H1 (cell line): ENCODE results near the gene MAP4K4. TPM values are rescaled to one million over a fixed set of nuclear protein-coding genes. Genes with fewer than 3 reads are reported as not detected.

Source experiments
- CTCF ChIA-PET: fragments of 300-600 bp; sonication (Branson Sonifier 250); formaldehyde crosslinking; loops from one replicate; lab custom pipeline; 2021; ENCODE audit not compliant: partially characterized antibody; lab: Charles Lee
- POLR2A ChIA-PET: fragments of 300-600 bp; sonication (Branson Sonifier 250); formaldehyde crosslinking; loops from one replicate; lab custom pipeline; 2021; ENCODE audit warnings: inconsistent platforms; ENCODE audit not compliant: partially characterized antibody; lab: Charles Lee
- DNase-seq, 2 experiments: peaks; one replicate each; pipeline versions ENCODE4 v3.0.0 to v3.0.0-alpha.2; 2010 to 2022; ENCODE audit warnings: low spot score in 2 of 2, low read depth in 1 of 2, mixed read lengths in 1 of 2
- FAIRE-seq: peaks from 2 replicates; lab custom pipeline; 2011; peaks lifted over from hg19 to GRCh38; lab: Jason Lieb, UNC
- H2AFZ ChIP-seq: 2 replicates; pipeline ENCODE4 v1.8.1; 2012; ENCODE audit warnings: low read length, inconsistent platforms
- H2AK5ac ChIP-seq: 2 replicates; pipeline ENCODE4 v1.6.1; 2013; ENCODE audit warnings: low read depth, low read length
- H2BK120ac ChIP-seq: replicated peaks from 2 replicates; pipeline ENCODE3; 2013; ENCODE audit warnings: low read depth, low read length, inconsistent platforms
- H2BK12ac ChIP-seq: 2 replicates; pipeline ENCODE4 v1.6.1; 2013; ENCODE audit warnings: low read depth, low read length
- H2BK15ac ChIP-seq: 2 replicates; pipeline ENCODE4 v1.6.1; 2013; ENCODE audit warnings: low read length
- H2BK20ac ChIP-seq: 2 replicates; pipeline ENCODE4 v1.6.1; 2013; ENCODE audit warnings: low read length
- H2BK5ac ChIP-seq: 2 replicates; pipeline ENCODE4 v1.6.1; 2013; ENCODE audit warnings: low read depth, low read length
- H3K14ac ChIP-seq: 2 replicates; pipeline ENCODE4 v1.6.1; 2013; ENCODE audit warnings: inconsistent platforms; ENCODE audit not compliant: insufficient read length
- H3K18ac ChIP-seq: 2 replicates; pipeline ENCODE4 v1.6.1; 2013; ENCODE audit warnings: low read length; ENCODE audit errors: extremely low read depth
- H3K23ac ChIP-seq: 2 replicates; pipeline ENCODE4 v1.6.1; 2013; ENCODE audit warnings: inconsistent platforms; ENCODE audit not compliant: insufficient read length
- H3K23me2 ChIP-seq: 2 replicates; pipeline ENCODE4 v1.6.1; 2013; ENCODE audit warnings: low read depth, low read length
- H3K27ac ChIP-seq: 2 replicates; pipeline ENCODE4 v1.6.1; 2011; ENCODE audit warnings: low read depth, low read length, inconsistent platforms
- H3K27me3 ChIP-seq, 4 experiments: replicated peaks in 1 of 4; 1 replicate in 1 of 4; 2 replicates in 3 of 4; pipeline versions ENCODE4 v1.6.1 to v1.8.1; 2011 to 2013; ENCODE audit warnings: low read length in 3 of 4, mild to moderate bottlenecking in 3 of 4, inconsistent platforms in 2 of 4, mixed read lengths in 2 of 4, moderate library complexity in 1 of 4; ENCODE audit not compliant: control insufficient read depth in 3 of 4, insufficient read depth in 3 of 4; ENCODE audit errors: extremely low read depth in 1 of 4
- H3K36me3 ChIP-seq, 4 experiments: 2 replicates each; pipeline versions ENCODE4 v1.6.1 to v1.8.1; 2011 to 2013; ENCODE audit warnings: mild to moderate bottlenecking in 4 of 4, low read length in 3 of 4, moderate library complexity in 2 of 4, control low read depth in 1 of 4, inconsistent platforms in 1 of 4; ENCODE audit not compliant: insufficient read depth in 4 of 4, control insufficient read depth in 2 of 4
- H3K4ac ChIP-seq: replicated peaks from 2 replicates; pipeline ENCODE3; 2013; ENCODE audit warnings: low read length, low read depth, mixed read lengths, inconsistent platforms; ENCODE audit not compliant: insufficient read length
- H3K4me1 ChIP-seq, 4 experiments: replicated peaks in 1 of 4; 1 replicate in 1 of 4; 2 replicates in 3 of 4; pipeline versions ENCODE4 v1.6.1 to v1.8.1; 2011 to 2013; ENCODE audit warnings: low read length in 3 of 4, inconsistent platforms in 2 of 4, mixed read lengths in 1 of 4; ENCODE audit not compliant: insufficient read depth in 4 of 4, control insufficient read depth in 3 of 4
- H3K4me2 ChIP-seq, 2 experiments: 2 replicates each; pipeline versions ENCODE4 v1.6.1 to v1.8.1; 2011 to 2013; ENCODE audit warnings: low read depth in 2 of 2, low read length in 2 of 2, control low read depth in 1 of 2, inconsistent platforms in 1 of 2, mild to moderate bottlenecking in 1 of 2; ENCODE audit not compliant: insufficient read depth in 1 of 2
- H3K4me3 ChIP-seq, 4 experiments: fragments of 200-600, 300-600 bp in 1 of 4; sonication (generic), shearing (Covaris generic), sonication (Bioruptor Twin) in 1 of 4; 2 replicates each; pipeline versions ENCODE4 v1.5.1 to v1.8.1; 2011 to 2016; ENCODE audit warnings: low read length in 4 of 4, low read depth in 3 of 4, control low read depth in 2 of 4, inconsistent platforms in 2 of 4, mild to moderate bottlenecking in 2 of 4, mixed read lengths in 1 of 4, moderate library complexity in 1 of 4; ENCODE audit not compliant: insufficient read depth in 2 of 4; ENCODE audit errors: extremely low read depth in 1 of 4
- H3K56ac ChIP-seq: replicated peaks from 2 replicates; pipeline ENCODE3; 2013; ENCODE audit warnings: low read depth, mild to moderate bottlenecking, mixed read lengths, low read length, inconsistent platforms; ENCODE audit not compliant: insufficient read length
- H3K79me1 ChIP-seq: 2 replicates; pipeline ENCODE4 v1.6.1; 2013; ENCODE audit warnings: low read depth, low read length, control low read depth
- H3K79me2 ChIP-seq, 2 experiments: 2 replicates each; pipeline versions ENCODE4 v1.6.1 to v1.8.1; 2012 to 2013; ENCODE audit warnings: low read length in 2 of 2, mild to moderate bottlenecking in 2 of 2, inconsistent platforms in 1 of 2; ENCODE audit not compliant: insufficient read depth in 2 of 2, control insufficient read depth in 1 of 2
- H3K9ac ChIP-seq, 4 experiments: replicated peaks in 1 of 4; 1 replicate in 1 of 4; 2 replicates in 3 of 4; pipeline versions ENCODE4 v1.6.1 to v1.8.1; 2011 to 2013; ENCODE audit warnings: low read depth in 3 of 4, low read length in 3 of 4, control low read depth in 2 of 4, mild to moderate bottlenecking in 2 of 4, moderate library complexity in 2 of 4, inconsistent platforms in 1 of 4; ENCODE audit errors: extremely low read depth in 1 of 4
- H3K9me3 ChIP-seq, 2 experiments: 2 replicates each; pipeline versions ENCODE4 v1.6.1 to v1.8.1; 2012 to 2013; ENCODE audit warnings: mild to moderate bottlenecking in 2 of 2, moderate library complexity in 2 of 2, control low read depth in 1 of 2, inconsistent platforms in 1 of 2, low read depth in 1 of 2, low read length in 1 of 2, mixed read lengths in 1 of 2; ENCODE audit not compliant: insufficient read depth in 2 of 2
- H4K20me1 ChIP-seq, 2 experiments: replicated peaks in 1 of 2; 2 replicates each; pipeline versions ENCODE3 to v1.8.1; 2011 to 2013; ENCODE audit warnings: inconsistent platforms in 2 of 2, low read length in 2 of 2, mild to moderate bottlenecking in 1 of 2; ENCODE audit not compliant: insufficient read depth in 2 of 2, control insufficient read depth in 1 of 2
- H4K5ac ChIP-seq: 2 replicates; pipeline ENCODE4 v1.6.1; 2013; ENCODE audit warnings: low read length, low read depth, mixed read lengths, inconsistent platforms; ENCODE audit not compliant: insufficient read length
- H4K8ac ChIP-seq: 2 replicates; pipeline ENCODE4 v1.8.0; 2013; ENCODE audit warnings: mild to moderate bottlenecking, moderate library complexity, low read length, inconsistent platforms; ENCODE audit not compliant: insufficient read depth; ENCODE audit errors: extremely low read depth
- H4K91ac ChIP-seq: replicated peaks from 2 replicates; pipeline ENCODE3; 2013; ENCODE audit warnings: low read length, mixed read lengths, inconsistent platforms; ENCODE audit not compliant: insufficient read length
- BRCA1 ChIP-seq: IDR thresholded peaks from 2 replicates; pipeline ENCODE4 v1.6.1; 2012; ENCODE audit warnings: low read depth, low read length, improper control_type of control experiment
- EZH2 ChIP-seq: fragments of 200-600 bp; sonication (generic); IDR thresholded peaks from 2 replicates; pipeline ENCODE4 v1.7.1; 2012; ENCODE audit warnings: low read depth, mild to moderate bottlenecking, moderate library complexity, low read length, inconsistent platforms; ENCODE audit not compliant: severe bottlenecking
- JUND ChIP-seq: IDR thresholded peaks from 2 replicates; pipeline ENCODE4 v1.6.1; 2011; ENCODE audit warnings: mild to moderate bottlenecking, improper control_type of control experiment, low read length
- RAD21 ChIP-seq, 2 experiments: IDR thresholded peaks in 1 of 2; conservative IDR thresholded peaks in 1 of 2; 2 replicates each; pipeline ENCODE4 v1.6.1; 2011; ENCODE audit warnings: low read depth in 2 of 2, low read length in 2 of 2, improper control_type of control experiment in 1 of 2, inconsistent platforms in 1 of 2, mild to moderate bottlenecking in 1 of 2, moderate library complexity in 1 of 2
- RFX5 ChIP-seq: IDR thresholded peaks from 2 replicates; pipeline ENCODE4 v1.6.1; 2011; ENCODE audit warnings: low read depth, low read length, improper control_type of control experiment, borderline replicate concordance
- SIN3A ChIP-seq, 2 experiments: IDR thresholded peaks in 1 of 2; conservative IDR thresholded peaks in 1 of 2; 2 replicates each; pipeline ENCODE4 v1.6.1; 2011 to 2012; ENCODE audit warnings: low read length in 2 of 2, improper control_type of control experiment in 1 of 2, low read depth in 1 of 2, mild to moderate bottlenecking in 1 of 2
- SIRT6 ChIP-seq: IDR thresholded peaks from one replicate; pipeline ENCODE4 v1.7.1; 2012; ENCODE audit warnings: low read length, inconsistent platforms
- SP1 ChIP-seq: IDR thresholded peaks from 2 replicates; pipeline ENCODE4 v1.6.1; 2011; ENCODE audit warnings: low read depth, low read length
- SP4 ChIP-seq: IDR thresholded peaks from 2 replicates; pipeline ENCODE4 v1.6.1; 2012; ENCODE audit warnings: low read length, inconsistent platforms
- SUZ12 ChIP-seq: fragments of 200-600 bp; sonication (generic); IDR thresholded peaks from 2 replicates; pipeline ENCODE4 v1.6.1; 2012; ENCODE audit warnings: mild to moderate bottlenecking, inconsistent platforms, low read length, moderate library complexity, mixed read lengths
- TAF1 ChIP-seq: IDR thresholded peaks from 2 replicates; pipeline ENCODE4 v1.6.1; 2011; ENCODE audit warnings: mild to moderate bottlenecking, low read depth, low read length
- TCF12 ChIP-seq: IDR thresholded peaks from 2 replicates; pipeline ENCODE4 v1.6.1; 2011; ENCODE audit warnings: low read depth, mild to moderate bottlenecking, low read length
- WGBS, 2 experiments: shearing (Covaris generic) in 1 of 2; methylation state at CpG; one replicate each; pipeline versions ENCODE4 v1.1.6 to v1.1.7; 2013 to 2015; ENCODE audit warnings: low lambda C conversion rate in 2 of 2, mixed read lengths in 2 of 2, inconsistent platforms in 1 of 2, low coverage in 1 of 2, missing lambda C conversion rate in 1 of 2; ENCODE audit not compliant: insufficient replicate concordance in 2 of 2, insufficient coverage in 1 of 2, insufficient read length in 1 of 2; ENCODE audit errors: extremely low coverage in 1 of 2, missing lambda C conversion rate in 1 of 2; 5-methylcytosine and 5-hydroxymethylcytosine counted together
- polyA plus RNA-seq, 7 experiments: library from polyadenylated mRNA; depleted of rRNA in 3 of 7; stranded (reverse) in 5 of 7; unstranded in 2 of 7; fragments of >200 nt in 5 of 7; fragments of 200-250 nt in 2 of 7; gene quantifications; 1 replicate in 5 of 7; 2 replicates in 1 of 7; 4 replicates in 1 of 7; pipeline versions ENCODE4 v1.2.1 to v1.2.3, GENCODE V29; 2011 to 2013; ENCODE audit warnings: missing spikeins in 2 of 7, mixed read lengths in 2 of 7
- total RNA-seq: library from RNA; stranded (reverse); fragmentation: NEBNext Ultra II Directional; extraction: Animal tissue kit (Norgen Biotek cat#: 25700); gene quantifications from 2 replicates; pipeline ENCODE4 v1.2.1, GENCODE V29; 2021
- TF ChIP-seq, protein P1 (sequence below): IDR thresholded peaks from 2 replicates; pipeline ENCODE4 v1.6.1; 2012; ENCODE audit warnings: low read length, inconsistent platforms

Gene MAP4K4
- total and polyA plus RNA-seq, 2 of the 8 experiments (the other 6 are each of a cell fraction or from before 2014, with no cell fraction given), result 53.2 to 138 TPM

DNA sequence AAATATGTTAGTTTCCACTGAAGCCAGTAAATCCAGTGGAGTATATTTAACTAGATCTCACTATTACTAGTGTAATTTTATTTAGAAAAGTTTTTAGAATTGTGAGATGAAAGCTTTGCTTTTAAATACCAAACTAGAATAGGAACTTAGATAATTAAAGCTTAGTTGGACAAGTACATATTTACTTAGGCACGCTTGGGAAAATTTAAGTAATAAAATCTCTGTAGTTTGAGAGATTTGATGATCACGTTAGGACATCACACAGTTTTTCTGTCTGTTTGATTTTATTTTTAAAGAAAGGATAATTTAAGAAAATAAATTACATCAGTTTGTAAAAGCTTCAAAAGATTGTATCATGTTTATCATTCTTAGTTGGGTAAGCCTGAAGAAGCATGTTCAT is 153.5 kb downstream of the MAP4K4 start:
- no peak overlapping the region for H2BK15ac ChIP-seq
- H3K23me2 ChIP-seq, result no peaks in the 10 kb centered on the region
- no peak overlapping the region for H2BK120ac ChIP-seq
- H3K14ac ChIP-seq, result no peak overlapping the region
- no peak overlapping the region for H2BK20ac ChIP-seq
- peaks cover 9 to 34% (median 23%) of the 10 kb centered on the region in 4 experiments; a peak in 7 of 8 replicates for H3K36me3 ChIP-seq
- H4K20me1 ChIP-seq, result peaks cover 0 to 2% of the 10 kb centered on the region in 2 experiments
- H3K18ac ChIP-seq, result no peak overlapping the region
- H2AK5ac ChIP-seq, result no peak overlapping the region
- no peak overlapping the region for H3K56ac ChIP-seq
- H3K9me3 ChIP-seq, result no peaks in the 10 kb centered on the region
- 86% methylated on average over 2 of the region's 2 CpGs; no CpG with 5 or more reads in 1 of the 2 experiments for WGBS, 2 experiments
- H3K23ac ChIP-seq, result no peak overlapping the region
- no peak overlapping the region for H3K9ac ChIP-seq
- H3K27ac ChIP-seq, result no peak overlapping the region
- H3K4me1 ChIP-seq, result no peaks in the 10 kb centered on the region
- no peak overlapping the region for H4K5ac ChIP-seq
- H3K4ac ChIP-seq, result no peak overlapping the region
- no peak overlapping the region for H3K4me2 ChIP-seq
- no peak overlapping the region for H2AFZ ChIP-seq
- FAIRE-seq (no peak), DNase-seq (no peak)
- H4K8ac ChIP-seq, result no peak overlapping the region
- no peak overlapping the region for H2BK12ac ChIP-seq
- no peaks in the 10 kb centered on the region for H3K27me3 ChIP-seq
- H2BK5ac ChIP-seq, result no peak overlapping the region
- H4K91ac ChIP-seq, result no peak overlapping the region
- H3K4me3 ChIP-seq, result no peak overlapping the region
- no peaks in the 10 kb centered on the region; a peak in 1 of 4 replicates for H3K79me2 ChIP-seq
- ChIA-PET POLR2A (no interaction called here), CTCF (interaction anchor here (0.8 to 1.7 kb wide), 2 partner anchors 10 to 22 kb away, joined by 3 read pairs; no protein-coding TSS in a partner anchor)
- peaks cover 2% of the 10 kb centered on the region; the same call in 1 of the 2 replicates for H3K79me1 ChIP-seq
- TF ChIP-seq SP1 (no peak), SIN3A (conservative IDR thresholded peaks at IDR 0.05 in 1 of 2, IDR thresholded peaks at IDR 0.05 in 1 of 2; ENCODE audit: low read depth in 1 of 2, low read length in 2 of 2) (no peak), SIRT6 (no peak), TCF12 (no peak), SUZ12 (no peak), EZH2 (no peak), RAD21 (IDR thresholded peaks at IDR 0.05 in 1 of 2, conservative IDR thresholded peaks at IDR 0.05 in 1 of 2; ENCODE audit: low read depth in 2 of 2, low read length in 2 of 2) (no peak), RFX5 (no peak), BRCA1 (no peak), TAF1 (no peak), SP4 (no peak), JUND (no peak)
- TF ChIP-seq, protein P1, sequence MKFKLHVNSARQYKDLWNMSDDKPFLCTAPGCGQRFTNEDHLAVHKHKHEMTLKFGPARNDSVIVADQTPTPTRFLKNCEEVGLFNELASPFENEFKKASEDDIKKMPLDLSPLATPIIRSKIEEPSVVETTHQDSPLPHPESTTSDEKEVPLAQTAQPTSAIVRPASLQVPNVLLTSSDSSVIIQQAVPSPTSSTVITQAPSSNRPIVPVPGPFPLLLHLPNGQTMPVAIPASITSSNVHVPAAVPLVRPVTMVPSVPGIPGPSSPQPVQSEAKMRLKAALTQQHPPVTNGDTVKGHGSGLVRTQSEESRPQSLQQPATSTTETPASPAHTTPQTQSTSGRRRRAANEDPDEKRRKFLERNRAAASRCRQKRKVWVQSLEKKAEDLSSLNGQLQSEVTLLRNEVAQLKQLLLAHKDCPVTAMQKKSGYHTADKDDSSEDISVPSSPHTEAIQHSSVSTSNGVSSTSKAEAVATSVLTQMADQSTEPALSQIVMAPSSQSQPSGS, result no peak
